HepG2 (cell line): ENCODE results near the gene SPTBN2. TPM values are rescaled to one million over a fixed set of nuclear protein-coding genes. Genes with fewer than 3 reads are reported as not detected.

ENCODE experiments used
- HES4 ChIP-seq: sonication (generic); formaldehyde crosslinking; IDR thresholded peaks from 2 replicates; pipeline ENCODE4 v1.9.0; 2021; ENCODE audit warnings: mild to moderate bottlenecking, missing genetic modification reagents, borderline replicate concordance
- HNF4A ChIP-seq: sonication (generic); formaldehyde crosslinking; IDR thresholded peaks from 2 replicates; pipeline ENCODE4 v1.4.0; 2020; ENCODE audit warnings: missing genetic modification reagents
- KLF6 ChIP-seq: IDR thresholded peaks from 2 replicates; pipeline ENCODE4 v1.8.0; 2016; ENCODE audit warnings: missing biosample characterization, missing genetic modification reagents
- NFKBIZ ChIP-seq: IDR thresholded peaks from 2 replicates; pipeline ENCODE4 v1.6.1; 2018; ENCODE audit warnings: missing genetic modification reagents, missing compliant biosample characterization
- SP2 ChIP-seq: sonication (generic); formaldehyde crosslinking; IDR thresholded peaks from 2 replicates; pipeline ENCODE4 v1.5.1; 2020; ENCODE audit warnings: mild to moderate bottlenecking, missing genetic modification reagents
- TCF12 ChIP-seq, 2 experiments: fragments of 450-650 bp in 1 of 2; sonication (generic) in 1 of 2; formaldehyde crosslinking in 1 of 2; IDR thresholded peaks; 2 replicates each; pipeline versions ENCODE4 v1.6.1 to v1.8.0; 2017 to 2022; ENCODE audit warnings: antibody characterized with exemption in 1 of 2, mild to moderate bottlenecking in 1 of 2, missing genetic modification reagents in 1 of 2, moderate library complexity in 1 of 2
- YEATS4 ChIP-seq: sonication (generic); formaldehyde crosslinking; IDR thresholded peaks from 2 replicates; pipeline ENCODE4 v1.4.0; 2020; ENCODE audit warnings: missing genetic modification reagents, borderline replicate concordance
- ZNF253 ChIP-seq: sonication (generic); formaldehyde crosslinking; IDR thresholded peaks from 2 replicates; pipeline ENCODE4 v1.8.0; 2022; ENCODE audit warnings: mild to moderate bottlenecking, missing genetic modification reagents, borderline replicate concordance
- ZNF510 ChIP-seq: sonication (generic); formaldehyde crosslinking; IDR thresholded peaks from 2 replicates; pipeline ENCODE4 v1.4.0; 2020; ENCODE audit warnings: low read depth, mild to moderate bottlenecking, missing genetic modification reagents
- ZNF605 ChIP-seq: sonication (generic); formaldehyde crosslinking; IDR thresholded peaks from 2 replicates; pipeline ENCODE4 v1.8.0; 2022; ENCODE audit warnings: mild to moderate bottlenecking, missing genetic modification reagents
- ZNF775 ChIP-seq: sonication (generic); formaldehyde crosslinking; IDR thresholded peaks from 2 replicates; pipeline ENCODE4 v1.4.0; 2020; ENCODE audit warnings: missing genetic modification reagents, mild to moderate bottlenecking, moderate library complexity, borderline replicate concordance
- polyA plus RNA-seq, 8 experiments: library from polyadenylated mRNA; depleted of rRNA in 3 of 8; stranded (reverse) in 7 of 8; unstranded in 1 of 8; fragments of >200 nt; fragmentation: Illumina TruSeq in 4 of 8; extraction: Trizol in 4 of 8; gene quantifications; 2 replicates each; pipeline versions ENCODE4 v1.2.1 to v1.2.3, GENCODE V29; 2011 to 2016; ENCODE audit warnings: low read depth in 4 of 8, missing spikeins in 1 of 8, mixed read lengths in 1 of 8; ENCODE audit not compliant: insufficient read depth in 1 of 8
- total RNA-seq, 5 experiments: library from RNA; depleted of rRNA; stranded (reverse); fragments of >200 nt; fragmentation: Illumina TruSeq; extraction: Trizol; gene quantifications; 2 replicates each; pipeline ENCODE4 v1.2.3, GENCODE V29; 2016; ENCODE audit warnings: low read depth in 1 of 5
- TF ChIP-seq, protein P1 (sequence below): sonication (generic); formaldehyde crosslinking; IDR thresholded peaks from 2 replicates; pipeline ENCODE4 v1.4.0; 2020; ENCODE audit warnings: low read depth, missing genetic modification reagents
- TF ChIP-seq, protein P2 (sequence below): sonication (generic); formaldehyde crosslinking; IDR thresholded peaks from 2 replicates; pipeline ENCODE4 v1.5.0; 2020; ENCODE audit warnings: mild to moderate bottlenecking, missing genetic modification reagents, borderline replicate concordance
- TF ChIP-seq, protein P3 (sequence below): sonication (generic); formaldehyde crosslinking; IDR thresholded peaks from one replicate; pipeline ENCODE4 v1.5.1; 2020; ENCODE audit warnings: mild to moderate bottlenecking, missing genetic modification reagents; ENCODE audit errors: not compliant biosample characterization
- TF ChIP-seq, protein P4 (sequence below): sonication (generic); formaldehyde crosslinking; IDR thresholded peaks from 2 replicates; pipeline ENCODE4 v1.4.0; 2020; ENCODE audit warnings: mild to moderate bottlenecking, missing genetic modification reagents

SPTBN2 gene
- total and polyA plus RNA-seq, 2 of the 13 experiments (the other 11 are each of a cell fraction or from before 2014, with no cell fraction given) = 0.65 to 4.0 TPM

DNA sequence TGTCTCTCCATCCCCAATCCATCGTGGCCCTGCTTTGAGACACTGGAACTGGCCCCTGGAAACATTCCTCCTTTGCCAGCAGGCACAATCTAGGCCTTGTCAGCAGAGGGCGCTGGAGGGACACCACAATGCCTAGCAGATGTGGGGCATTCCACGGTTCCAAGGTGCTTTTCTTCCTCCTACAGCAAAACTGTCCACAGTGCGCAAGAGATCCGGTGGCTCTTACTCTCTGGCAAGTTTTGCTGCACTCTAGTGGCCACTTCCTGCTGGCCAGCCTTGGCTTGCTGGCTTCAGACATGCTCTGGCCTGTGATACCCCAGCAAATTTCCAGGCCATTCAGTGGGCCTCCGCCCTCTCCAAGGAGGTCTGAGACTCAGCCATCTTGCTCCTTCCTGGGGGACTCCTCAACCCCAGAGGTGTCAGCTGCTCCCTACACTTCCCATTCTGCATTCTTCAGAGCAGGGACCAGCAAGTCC lies 34.2 kb downstream of the SPTBN2 start (continued):
- TF ChIP-seq, protein P1, sequence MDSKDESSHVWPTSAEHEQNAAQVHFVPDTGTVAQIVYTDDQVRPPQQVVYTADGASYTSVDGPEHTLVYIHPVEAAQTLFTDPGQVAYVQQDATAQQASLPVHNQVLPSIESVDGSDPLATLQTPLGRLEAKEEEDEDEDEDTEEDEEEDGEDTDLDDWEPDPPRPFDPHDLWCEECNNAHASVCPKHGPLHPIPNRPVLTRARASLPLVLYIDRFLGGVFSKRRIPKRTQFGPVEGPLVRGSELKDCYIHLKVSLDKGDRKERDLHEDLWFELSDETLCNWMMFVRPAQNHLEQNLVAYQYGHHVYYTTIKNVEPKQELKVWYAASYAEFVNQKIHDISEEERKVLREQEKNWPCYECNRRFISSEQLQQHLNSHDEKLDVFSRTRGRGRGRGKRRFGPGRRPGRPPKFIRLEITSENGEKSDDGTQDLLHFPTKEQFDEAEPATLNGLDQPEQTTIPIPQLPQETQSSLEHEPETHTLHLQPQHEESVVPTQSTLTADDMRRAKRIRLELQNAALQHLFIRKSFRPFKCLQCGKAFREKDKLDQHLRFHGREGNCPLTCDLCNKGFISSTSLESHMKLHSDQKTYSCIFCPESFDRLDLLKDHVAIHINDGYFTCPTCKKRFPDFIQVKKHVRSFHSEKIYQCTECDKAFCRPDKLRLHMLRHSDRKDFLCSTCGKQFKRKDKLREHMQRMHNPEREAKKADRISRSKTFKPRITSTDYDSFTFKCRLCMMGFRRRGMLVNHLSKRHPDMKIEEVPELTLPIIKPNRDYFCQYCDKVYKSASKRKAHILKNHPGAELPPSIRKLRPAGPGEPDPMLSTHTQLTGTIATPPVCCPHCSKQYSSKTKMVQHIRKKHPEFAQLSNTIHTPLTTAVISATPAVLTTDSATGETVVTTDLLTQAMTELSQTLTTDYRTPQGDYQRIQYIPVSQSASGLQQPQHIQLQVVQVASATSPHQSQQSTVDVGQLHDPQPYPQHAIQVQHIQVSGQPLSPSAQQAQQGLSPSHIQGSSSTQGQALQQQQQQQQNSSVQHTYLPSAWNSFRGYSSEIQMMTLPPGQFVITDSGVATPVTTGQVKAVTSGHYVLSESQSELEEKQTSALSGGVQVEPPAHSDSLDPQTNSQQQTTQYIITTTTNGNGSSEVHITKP = peak; percentile 77
- no peak for TF ChIP-seq SP2 (CRISPR knock-in tag)
- TF ChIP-seq, protein P2, sequence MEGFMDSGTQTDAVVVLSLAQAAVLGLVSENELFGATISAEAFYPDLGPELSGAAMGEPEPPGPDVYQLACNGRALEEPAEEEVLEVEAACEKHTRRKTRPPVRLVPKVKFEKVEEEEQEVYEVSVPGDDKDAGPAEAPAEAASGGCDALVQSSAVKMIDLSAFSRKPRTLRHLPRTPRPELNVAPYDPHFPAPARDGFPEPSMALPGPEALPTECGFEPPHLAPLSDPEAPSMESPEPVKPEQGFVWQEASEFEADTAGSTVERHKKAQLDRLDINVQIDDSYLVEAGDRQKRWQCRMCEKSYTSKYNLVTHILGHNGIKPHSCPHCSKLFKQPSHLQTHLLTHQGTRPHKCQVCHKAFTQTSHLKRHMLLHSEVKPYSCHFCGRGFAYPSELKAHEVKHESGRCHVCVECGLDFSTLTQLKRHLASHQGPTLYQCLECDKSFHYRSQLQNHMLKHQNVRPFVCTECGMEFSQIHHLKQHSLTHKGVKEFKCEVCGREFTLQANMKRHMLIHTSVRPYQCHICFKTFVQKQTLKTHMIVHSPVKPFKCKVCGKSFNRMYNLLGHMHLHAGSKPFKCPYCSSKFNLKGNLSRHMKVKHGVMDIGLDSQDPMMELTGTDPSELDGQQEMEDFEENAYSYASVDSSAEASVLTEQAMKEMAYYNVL (CRISPR knock-in tag) = peak; percentile 49; the same call in 1 of the 2 replicates
- no peak for TF ChIP-seq TCF12 (IDR thresholded peaks at IDR 0.05)
- TF ChIP-seq TCF12 (CRISPR knock-in tag; IDR thresholded peaks at IDR 0.05) = no peak
- peak; percentile 51 for TF ChIP-seq HNF4A (CRISPR knock-in tag)
- TF ChIP-seq YEATS4 (CRISPR knock-in tag) = peak; percentile 54; the same call in 1 of the 2 replicates
- TF ChIP-seq ZNF253 (CRISPR knock-in tag) = no peak
- TF ChIP-seq, protein P3, sequence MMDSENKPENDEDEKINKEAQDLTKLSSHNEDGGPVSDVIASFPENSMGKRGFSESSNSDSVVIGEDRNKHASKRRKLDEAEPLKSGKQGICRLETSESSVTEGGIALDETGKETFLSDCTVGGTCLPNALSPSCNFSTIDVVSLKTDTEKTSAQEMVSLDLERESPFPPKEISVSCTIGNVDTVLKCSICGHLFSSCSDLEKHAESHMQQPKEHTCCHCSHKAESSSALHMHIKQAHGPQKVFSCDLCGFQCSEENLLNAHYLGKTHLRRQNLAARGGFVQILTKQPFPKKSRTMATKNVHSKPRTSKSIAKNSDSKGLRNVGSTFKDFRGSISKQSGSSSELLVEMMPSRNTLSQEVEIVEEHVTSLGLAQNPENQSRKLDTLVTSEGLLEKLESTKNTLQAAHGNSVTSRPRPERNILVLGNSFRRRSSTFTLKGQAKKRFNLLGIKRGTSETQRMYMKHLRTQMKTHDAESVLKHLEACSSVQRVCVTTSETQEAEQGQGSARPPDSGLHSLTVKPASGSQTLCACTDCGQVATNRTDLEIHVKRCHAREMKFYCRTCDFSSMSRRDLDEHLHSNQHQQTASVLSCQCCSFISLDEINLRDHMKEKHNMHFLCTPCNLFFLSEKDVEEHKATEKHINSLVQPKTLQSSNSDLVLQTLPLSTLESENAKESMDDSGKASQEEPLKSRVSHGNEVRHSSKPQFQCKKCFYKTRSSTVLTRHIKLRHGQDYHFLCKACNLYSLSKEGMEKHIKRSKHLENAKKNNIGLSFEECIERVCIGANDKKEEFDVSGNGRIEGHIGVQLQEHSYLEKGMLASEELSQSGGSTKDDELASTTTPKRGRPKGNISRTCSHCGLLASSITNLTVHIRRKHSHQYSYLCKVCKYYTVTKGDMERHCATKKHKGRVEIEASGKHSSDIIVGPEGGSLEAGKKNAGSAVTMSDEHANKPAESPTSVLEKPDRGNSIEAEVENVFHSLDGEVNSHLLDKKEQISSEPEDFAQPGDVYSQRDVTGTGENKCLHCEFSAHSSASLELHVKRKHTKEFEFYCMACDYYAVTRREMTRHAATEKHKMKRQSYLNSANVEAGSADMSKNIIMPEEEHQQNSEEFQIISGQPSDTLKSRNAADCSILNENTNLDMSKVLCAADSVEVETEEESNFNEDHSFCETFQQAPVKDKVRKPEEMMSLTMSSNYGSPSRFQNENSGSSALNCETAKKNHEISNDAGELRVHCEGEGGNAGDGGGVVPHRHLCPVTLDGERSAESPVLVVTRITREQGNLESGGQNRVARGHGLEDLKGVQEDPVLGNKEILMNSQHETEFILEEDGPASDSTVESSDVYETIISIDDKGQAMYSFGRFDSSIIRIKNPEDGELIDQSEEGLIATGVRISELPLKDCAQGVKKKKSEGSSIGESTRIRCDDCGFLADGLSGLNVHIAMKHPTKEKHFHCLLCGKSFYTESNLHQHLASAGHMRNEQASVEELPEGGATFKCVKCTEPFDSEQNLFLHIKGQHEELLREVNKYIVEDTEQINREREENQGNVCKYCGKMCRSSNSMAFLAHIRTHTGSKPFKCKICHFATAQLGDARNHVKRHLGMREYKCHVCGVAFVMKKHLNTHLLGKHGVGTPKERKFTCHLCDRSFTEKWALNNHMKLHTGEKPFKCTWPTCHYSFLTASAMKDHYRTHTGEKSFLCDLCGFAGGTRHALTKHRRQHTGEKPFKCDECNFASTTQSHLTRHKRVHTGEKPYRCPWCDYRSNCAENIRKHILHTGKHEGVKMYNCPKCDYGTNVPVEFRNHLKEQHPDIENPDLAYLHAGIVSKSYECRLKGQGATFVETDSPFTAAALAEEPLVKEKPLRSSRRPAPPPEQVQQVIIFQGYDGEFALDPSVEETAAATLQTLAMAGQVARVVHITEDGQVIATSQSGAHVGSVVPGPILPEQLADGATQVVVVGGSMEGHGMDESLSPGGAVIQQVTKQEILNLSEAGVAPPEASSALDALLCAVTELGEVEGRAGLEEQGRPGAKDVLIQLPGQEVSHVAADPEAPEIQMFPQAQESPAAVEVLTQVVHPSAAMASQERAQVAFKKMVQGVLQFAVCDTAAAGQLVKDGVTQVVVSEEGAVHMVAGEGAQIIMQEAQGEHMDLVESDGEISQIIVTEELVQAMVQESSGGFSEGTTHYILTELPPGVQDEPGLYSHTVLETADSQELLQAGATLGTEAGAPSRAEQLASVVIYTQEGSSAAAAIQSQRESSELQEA (CRISPR knock-in tag) = no peak
- no peak for TF ChIP-seq NFKBIZ
- TF ChIP-seq ZNF510 (CRISPR knock-in tag) = 0 out of 2 replicates have a peak, but pooled peaks have one; percentile 51
- no peak for TF ChIP-seq ZNF775 (CRISPR knock-in tag)
- TF ChIP-seq ZNF605 (CRISPR knock-in tag) = peak; percentile 56; the same call in 1 of the 2 replicates
- TF ChIP-seq, protein P4, sequence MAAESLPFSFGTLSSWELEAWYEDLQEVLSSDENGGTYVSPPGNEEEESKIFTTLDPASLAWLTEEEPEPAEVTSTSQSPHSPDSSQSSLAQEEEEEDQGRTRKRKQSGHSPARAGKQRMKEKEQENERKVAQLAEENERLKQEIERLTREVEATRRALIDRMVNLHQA = no peak
- no peak; the same call in 1 of the 2 replicates for TF ChIP-seq KLF6
- no peak for TF ChIP-seq HES4 (CRISPR knock-in tag)
